ENCODE measurements around the gene PRR5. TPM values are rescaled to one million over a fixed set of nuclear protein-coding genes. Genes with fewer than 3 reads are reported as not detected.

The PRR5 gene
- total RNA-seq, 1 donor from 2014 or later, result 19.7 TPM

- Mint-ChIP-seq H3K27ac (no peak overlapping the region), H3K27me3 (ENCODE audit: insufficient read depth) (peaks cover 46% of the 10 kb centered on the region), H3K9me3 (no peaks in the 10 kb centered on the region), H3K4me3 (no peak overlapping the region), H3K36me3 (ENCODE audit: low read depth) (no peaks in the 10 kb centered on the region), H3K4me1 (ENCODE audit: low read depth) (no peaks in the 10 kb centered on the region)
- no peak for DNase-seq (ENCODE audit: low spot score)
- intact Hi-C loops (cut with micrococcal nuclease), result no loop called here
These were observed 53.4 kb downstream of the PRR5 start for GRCh38 chr22:44755417-44755816.

DNA sequence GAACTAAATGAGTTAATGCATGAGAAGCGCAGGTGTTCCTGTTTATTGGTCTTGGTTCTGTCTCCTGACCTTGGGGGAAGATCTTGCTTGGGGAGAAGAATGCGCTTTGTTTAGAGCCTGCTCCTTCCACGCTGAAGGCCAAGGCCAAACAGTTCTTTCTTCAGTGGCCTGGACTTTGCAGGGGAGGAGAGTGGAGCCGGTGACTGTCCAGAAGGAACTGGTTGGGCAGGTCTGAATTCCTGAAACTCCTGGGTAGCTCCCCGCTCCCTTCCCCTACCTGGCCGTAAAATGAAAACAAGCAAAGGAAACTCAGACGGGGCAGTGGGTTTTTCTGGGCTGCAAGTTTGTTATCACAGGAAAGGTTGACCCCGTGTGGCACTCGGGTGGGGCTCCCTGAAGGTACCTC, 54.0 kb downstream of the PRR5 start:
- peaks cover 44% of the 10 kb centered on the region for H3K27me3 Mint-ChIP-seq (ENCODE audit: insufficient read depth)
- no peaks in the 10 kb centered on the region for H3K4me1 Mint-ChIP-seq (ENCODE audit: low read depth)
- no peaks in the 10 kb centered on the region for H3K36me3 Mint-ChIP-seq (ENCODE audit: low read depth)
- no peak overlapping the region for H3K27ac Mint-ChIP-seq
- no peaks in the 10 kb centered on the region for H3K9me3 Mint-ChIP-seq
- no peak overlapping the region for H3K4me3 Mint-ChIP-seq
- DNase-seq (ENCODE audit: low spot score), result no peak
- intact Hi-C loops (cut with micrococcal nuclease), result no loop called here

DNA sequence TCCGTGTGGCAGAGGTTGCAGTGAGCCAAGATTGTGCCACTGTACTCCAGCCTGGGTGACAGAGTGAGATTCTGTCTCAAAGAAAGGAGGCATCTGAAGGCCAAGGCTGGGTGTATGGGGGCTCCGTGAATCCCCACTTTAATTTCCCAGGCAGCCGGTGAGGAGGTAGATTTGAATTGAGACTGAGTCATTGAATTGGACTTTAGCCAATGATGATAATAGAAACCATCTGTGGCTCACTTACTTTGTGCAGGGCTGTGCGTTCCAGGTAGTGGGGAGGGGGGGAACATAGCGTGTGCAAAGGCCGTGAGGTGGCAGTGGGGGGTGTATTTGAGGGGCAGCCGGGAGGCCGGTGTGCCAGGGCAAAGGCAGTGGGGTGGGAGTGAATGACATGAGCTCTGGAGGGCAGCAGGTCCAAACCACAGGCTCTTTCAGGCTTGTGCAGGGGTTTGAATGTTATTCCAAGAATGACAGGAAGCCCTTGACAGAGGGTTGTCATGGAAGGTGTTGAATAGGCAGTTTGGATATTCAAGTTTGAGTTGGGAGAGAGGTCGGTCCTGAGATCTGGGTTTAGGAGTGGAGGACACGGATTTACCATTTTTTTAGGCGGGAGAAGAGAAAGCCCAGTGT, 56.5 kb downstream of the PRR5 start:
- Mint-ChIP-seq H3K4me1 (ENCODE audit: low read depth) (no peaks in the 10 kb centered on the region), H3K27me3 (ENCODE audit: insufficient read depth) (peaks cover 25% of the 10 kb centered on the region), H3K36me3 (ENCODE audit: low read depth) (no peaks in the 10 kb centered on the region), H3K9me3 (peaks cover 5% of the 10 kb centered on the region), H3K4me3 (no peak overlapping the region), H3K27ac (no peak overlapping the region)
- intact Hi-C loops (cut with micrococcal nuclease), result no loop called here
- no peak for DNase-seq (ENCODE audit: low spot score)

DNA sequence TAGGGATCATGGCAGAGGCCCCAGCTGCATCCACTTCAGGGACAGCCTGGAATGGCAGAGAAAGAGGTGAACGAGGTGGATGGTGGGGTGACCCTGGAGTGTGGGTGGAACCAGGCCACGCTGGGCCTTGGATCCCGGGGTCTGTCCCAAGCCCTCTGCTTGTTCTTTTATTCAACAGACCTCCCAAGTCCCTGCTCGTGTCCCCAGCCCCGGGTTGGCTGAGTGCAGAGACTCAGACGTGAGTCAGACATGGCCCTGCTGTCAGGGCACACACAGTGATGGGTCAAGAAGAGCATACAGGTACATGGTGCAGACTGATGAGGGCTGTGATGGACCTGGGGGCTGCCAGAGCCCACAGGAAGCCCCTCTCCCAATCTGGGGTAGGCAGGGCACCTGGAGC, 57.0 kb downstream of the PRR5 start:
- no peak for DNase-seq (ENCODE audit: low spot score)
- no peak overlapping the region for H3K27ac Mint-ChIP-seq
- H3K27me3 Mint-ChIP-seq (ENCODE audit: insufficient read depth), result peaks cover 19% of the 10 kb centered on the region
- peaks cover 5% of the 10 kb centered on the region for H3K9me3 Mint-ChIP-seq
- intact Hi-C loops (cut with micrococcal nuclease), result no loop called here
- H3K4me1 Mint-ChIP-seq (ENCODE audit: low read depth), result no peaks in the 10 kb centered on the region
- H3K4me3 Mint-ChIP-seq, result no peak overlapping the region
- no peaks in the 10 kb centered on the region for H3K36me3 Mint-ChIP-seq (ENCODE audit: low read depth)

DNA sequence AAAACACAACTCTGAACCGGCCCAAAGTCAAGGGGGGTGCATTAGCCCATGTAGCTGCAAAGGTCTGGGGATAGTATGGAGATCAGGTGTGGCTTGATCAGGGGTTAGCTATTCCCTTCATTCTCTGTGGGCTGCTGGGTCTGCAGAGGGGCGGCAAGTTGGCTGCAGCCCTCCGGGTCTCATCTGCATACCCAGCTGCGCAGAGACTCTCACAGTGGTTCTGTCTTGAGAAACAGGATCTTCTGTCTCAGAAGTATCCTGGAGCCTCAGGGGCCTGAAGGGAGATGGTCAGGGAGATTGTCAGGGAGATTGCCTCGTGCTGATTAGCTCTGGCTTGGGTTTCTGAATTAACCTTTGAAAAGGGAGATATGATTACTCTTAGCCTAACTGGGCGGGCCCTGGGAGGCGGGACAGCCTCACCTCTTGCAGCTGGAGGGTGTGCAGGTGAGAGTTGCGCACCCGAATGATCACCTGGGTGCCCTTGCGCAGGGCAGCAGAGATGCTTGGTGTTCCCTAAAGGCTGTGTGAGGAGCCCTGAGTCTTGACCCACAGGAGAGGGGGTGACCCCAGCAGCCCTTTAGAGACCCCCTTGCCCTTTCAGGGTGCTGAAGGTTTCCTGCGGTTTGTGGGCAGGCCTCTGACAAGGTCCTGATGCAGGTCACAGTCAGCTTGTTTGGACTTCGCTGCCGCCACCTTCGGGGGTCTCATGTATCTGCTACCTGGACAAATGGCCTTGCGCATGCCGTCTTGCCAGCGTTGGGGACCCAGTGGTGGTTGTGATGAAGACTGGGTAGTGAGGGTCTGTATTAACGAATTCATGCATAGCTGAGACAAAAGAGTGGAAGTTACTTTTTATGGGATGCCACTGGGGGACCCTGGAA, 57.7 kb downstream of the PRR5 start:
- H3K9me3 Mint-ChIP-seq, result peaks cover 5% of the 10 kb centered on the region
- no peak for DNase-seq (ENCODE audit: low spot score)

GRCh38 chr22:44760476-44760875, 58.5 kb downstream of the PRR5 start:
- H3K27me3 Mint-ChIP-seq (ENCODE audit: insufficient read depth), result peaks cover 5% of the 10 kb centered on the region
- no peak for DNase-seq (ENCODE audit: low spot score)
- H3K27ac Mint-ChIP-seq, result no peak overlapping the region
- H3K9me3 Mint-ChIP-seq, result peaks cover 5% of the 10 kb centered on the region
- H3K36me3 Mint-ChIP-seq (ENCODE audit: low read depth), result no peaks in the 10 kb centered on the region
- no peaks in the 10 kb centered on the region for H3K4me1 Mint-ChIP-seq (ENCODE audit: low read depth)
- H3K4me3 Mint-ChIP-seq, result no peak overlapping the region
- intact Hi-C loops (cut with micrococcal nuclease), result no loop called here

More for the DNA sequence above, 57.7 kb downstream of the PRR5 start:
- H3K4me1 Mint-ChIP-seq (ENCODE audit: low read depth), result no peaks in the 10 kb centered on the region
- no peak overlapping the region for H3K4me3 Mint-ChIP-seq
- H3K27ac Mint-ChIP-seq, result no peak overlapping the region
- peaks cover 13% of the 10 kb centered on the region for H3K27me3 Mint-ChIP-seq (ENCODE audit: insufficient read depth)
- no peaks in the 10 kb centered on the region for H3K36me3 Mint-ChIP-seq (ENCODE audit: low read depth)
- intact Hi-C loops (cut with micrococcal nuclease), result no loop called here

DNA sequence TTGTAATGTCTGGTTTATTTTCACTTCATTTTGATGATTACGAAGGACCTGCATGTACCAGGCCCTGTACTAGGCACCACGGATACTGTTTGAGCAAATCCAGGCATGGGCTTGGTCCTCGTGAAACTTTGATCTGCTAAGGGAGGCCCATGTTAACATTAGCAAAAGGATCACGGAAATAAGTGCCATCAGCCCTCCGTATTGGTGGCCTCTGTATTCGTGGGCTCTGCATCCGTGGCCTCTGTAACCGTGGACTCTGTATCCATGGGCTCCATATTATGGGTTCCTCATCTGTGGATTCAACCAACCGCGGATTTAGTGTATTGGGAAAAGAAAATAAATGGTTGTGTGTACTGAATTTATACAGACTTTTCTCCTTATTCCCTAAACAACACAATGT, 59.0 kb downstream of the PRR5 start:
- Mint-ChIP-seq H3K4me3 (no peak overlapping the region), H3K9me3 (peaks cover 5% of the 10 kb centered on the region), H3K27ac (no peak overlapping the region), H3K27me3 (ENCODE audit: insufficient read depth) (peaks cover 5% of the 10 kb centered on the region), H3K4me1 (ENCODE audit: low read depth) (no peaks in the 10 kb centered on the region), H3K36me3 (ENCODE audit: low read depth) (no peaks in the 10 kb centered on the region)
- intact Hi-C loops (cut with micrococcal nuclease), result no loop called here
- DNase-seq (ENCODE audit: low spot score), result no peak

DNA sequence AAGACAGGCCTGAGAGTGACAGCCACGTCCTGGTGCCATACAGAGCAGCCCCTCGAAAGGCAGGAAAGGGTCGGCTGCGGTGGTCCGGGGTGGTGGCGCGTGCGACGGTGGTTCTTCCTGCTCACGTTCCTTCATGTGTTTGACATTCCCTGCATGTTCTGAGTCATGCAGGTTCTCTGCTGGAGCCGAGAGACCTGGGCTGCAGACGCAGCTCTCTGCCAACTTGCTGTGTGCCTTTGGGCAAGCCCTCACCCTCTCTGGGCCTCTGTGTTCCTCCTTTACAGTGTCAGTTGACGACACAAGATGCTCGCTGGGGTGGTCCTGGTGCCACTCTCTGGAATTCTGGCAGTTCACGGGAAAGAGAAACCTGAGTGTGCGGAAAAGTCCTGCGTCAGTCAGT, 62.4 kb downstream of the PRR5 start:
- intact Hi-C loops (cut with micrococcal nuclease), result no loop called here
- H3K36me3 Mint-ChIP-seq (ENCODE audit: low read depth), result no peaks in the 10 kb centered on the region
- H3K4me1 Mint-ChIP-seq (ENCODE audit: low read depth), result no peaks in the 10 kb centered on the region
- H3K27ac Mint-ChIP-seq, result no peak overlapping the region
- peaks cover 5% of the 10 kb centered on the region for H3K9me3 Mint-ChIP-seq
- no peak for DNase-seq (ENCODE audit: low spot score)
- no peaks in the 10 kb centered on the region for H3K27me3 Mint-ChIP-seq (ENCODE audit: insufficient read depth)
- H3K4me3 Mint-ChIP-seq, result no peak overlapping the region

DNA sequence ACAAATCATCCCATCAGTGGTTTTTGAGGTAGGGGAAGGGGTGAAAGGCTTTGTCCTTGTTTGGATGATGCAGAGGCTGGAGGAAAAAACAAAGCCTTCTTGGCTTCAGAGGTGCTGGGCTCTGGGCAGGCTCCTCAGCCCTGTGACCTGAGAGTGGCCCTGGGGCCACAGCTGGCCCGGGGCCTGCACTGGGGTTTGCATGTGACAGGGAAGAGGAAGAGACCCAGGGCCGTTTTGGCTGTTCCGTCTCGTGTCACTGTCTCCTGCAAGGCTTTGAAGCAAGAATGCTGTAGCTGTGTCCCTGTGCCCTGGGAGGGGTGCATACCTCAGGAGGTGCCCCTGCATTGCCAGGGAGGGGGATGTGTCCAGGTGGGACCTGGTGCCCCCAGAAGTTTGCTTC, 63.0 kb downstream of the PRR5 start:
- no peak for DNase-seq (ENCODE audit: low spot score)
- no peaks in the 10 kb centered on the region for H3K4me1 Mint-ChIP-seq (ENCODE audit: low read depth)
- H3K4me3 Mint-ChIP-seq, result no peak overlapping the region
- peaks cover 5% of the 10 kb centered on the region for H3K9me3 Mint-ChIP-seq
- intact Hi-C loops (cut with micrococcal nuclease), result no loop called here
- no peaks in the 10 kb centered on the region for H3K27me3 Mint-ChIP-seq (ENCODE audit: insufficient read depth)
- H3K36me3 Mint-ChIP-seq (ENCODE audit: low read depth), result no peaks in the 10 kb centered on the region
- no peak overlapping the region for H3K27ac Mint-ChIP-seq

GRCh38 chr22:44765571-44766285, 63.7 kb downstream of the PRR5 start:
- H3K27me3 Mint-ChIP-seq (ENCODE audit: insufficient read depth), result no peaks in the 10 kb centered on the region
- no peaks in the 10 kb centered on the region for H3K36me3 Mint-ChIP-seq (ENCODE audit: low read depth)
- DNase-seq (ENCODE audit: low spot score), result no peak
- H3K9me3 Mint-ChIP-seq, result peaks cover 7% of the 10 kb centered on the region
- no peak overlapping the region for H3K4me3 Mint-ChIP-seq
- intact Hi-C loops (cut with micrococcal nuclease), result no loop called here
- H3K4me1 Mint-ChIP-seq (ENCODE audit: low read depth), result no peaks in the 10 kb centered on the region
- no peak overlapping the region for H3K27ac Mint-ChIP-seq

DNA sequence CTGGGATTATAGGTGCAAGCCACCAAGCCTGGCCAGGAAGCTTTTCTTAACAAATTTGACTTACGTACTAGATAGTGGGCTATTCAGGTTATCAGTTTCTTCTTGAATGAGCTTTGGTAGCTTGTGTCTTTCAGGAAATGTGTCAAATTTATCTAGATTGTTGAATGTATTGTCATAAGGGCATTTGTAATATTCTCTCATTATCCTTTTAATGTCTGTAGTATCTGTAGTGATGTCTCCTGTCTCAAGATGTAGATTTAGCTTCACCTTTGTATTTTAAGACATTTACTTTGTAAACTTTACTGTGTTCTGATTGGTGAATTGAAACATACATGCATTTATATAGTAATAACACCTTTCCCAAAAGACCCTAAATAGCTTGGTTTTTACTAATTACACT, 71.1 kb downstream of the PRR5 start:
- intact Hi-C loops (cut with micrococcal nuclease), result no loop called here
- Mint-ChIP-seq H3K4me3 (no peak overlapping the region), H3K27me3 (ENCODE audit: insufficient read depth) (peaks cover 4% of the 10 kb centered on the region), H3K9me3 (peaks cover 13% of the 10 kb centered on the region), H3K4me1 (ENCODE audit: low read depth) (no peaks in the 10 kb centered on the region), H3K27ac (no peak overlapping the region), H3K36me3 (ENCODE audit: low read depth) (no peaks in the 10 kb centered on the region)
- no peak for DNase-seq (ENCODE audit: low spot score)

- peaks cover 4% of the 10 kb centered on the region for H3K27me3 Mint-ChIP-seq (ENCODE audit: insufficient read depth)
- H3K4me3 Mint-ChIP-seq, result no peak overlapping the region
- H3K27ac Mint-ChIP-seq, result no peak overlapping the region
- no peak for DNase-seq (ENCODE audit: low spot score)
- intact Hi-C loops (cut with micrococcal nuclease), result no loop called here
- H3K36me3 Mint-ChIP-seq (ENCODE audit: low read depth), result no peaks in the 10 kb centered on the region
- no peaks in the 10 kb centered on the region for H3K4me1 Mint-ChIP-seq (ENCODE audit: low read depth)
- H3K9me3 Mint-ChIP-seq, result peaks cover 11% of the 10 kb centered on the region
These were observed 73.9 kb downstream of the PRR5 start for GRCh38 chr22:44775862-44776261.
